GM21447 (cell line): Measurements from ENCODE around the gene SNED1.

Experiments used
- ATAC-seq: cut with Tn5 transposase; IDR thresholded peaks from one replicate; pipeline ENCODE4 v1.9.1; 2021; ENCODE audit not compliant: unreplicated experiment

The SNED1 gene

GRCh38 chr2:241020629-241021190 is 22.3 kb downstream of the SNED1 start:
- no peak for ATAC-seq

GRCh38 chr2:241025639-241026038 is 27.2 kb downstream of the SNED1 start:
- ATAC-seq: no peak

- ATAC-seq: no peak
These were observed 31.3 kb downstream of the SNED1 start for GRCh38 chr2:241029599-241030332.

- no peak for ATAC-seq
These were observed 31.9 kb downstream of the SNED1 start for GRCh38 chr2:241030333-241030680.

GRCh38 chr2:241030883-241031282 is 32.5 kb downstream of the SNED1 start:
- ATAC-seq: no peak

GRCh38 chr2:241031436-241032165 is 33.2 kb downstream of the SNED1 start:
- ATAC-seq: no peak

GRCh38 chr2:241033336-241033987 is 35.0 kb downstream of the SNED1 start:
- no peak for ATAC-seq

GRCh38 chr2:241033994-241034393 is 35.6 kb downstream of the SNED1 start:
- no peak for ATAC-seq

GRCh38 chr2:241034490-241035141 is 36.2 kb downstream of the SNED1 start:
- no peak for ATAC-seq

- ATAC-seq: no peak
These were observed 36.9 kb downstream of the SNED1 start for GRCh38 chr2:241035142-241035817.

- ATAC-seq: no peak
These were observed 37.5 kb downstream of the SNED1 start for GRCh38 chr2:241035818-241036396.

- peak; percentile 78 for ATAC-seq
These were observed 38.1 kb downstream of the SNED1 start for GRCh38 chr2:241036397-241036963.

- ATAC-seq: peak; percentile 12
These were observed 38.6 kb downstream of the SNED1 start for GRCh38 chr2:241036964-241037421.

- no peak for ATAC-seq
These were observed 39.1 kb downstream of the SNED1 start for GRCh38 chr2:241037498-241037897.

GRCh38 chr2:241038374-241039180 is 40.2 kb downstream of the SNED1 start:
- no peak for ATAC-seq

GRCh38 chr2:241039416-241039815 is 41.0 kb downstream of the SNED1 start:
- ATAC-seq: no peak

GRCh38 chr2:241040081-241040803 is 41.8 kb downstream of the SNED1 start:
- ATAC-seq: no peak

GRCh38 chr2:241041589-241042158 is 43.3 kb downstream of the SNED1 start:
- peak; percentile 78 for ATAC-seq
